H9 (cell line): ENCODE data around the gene TSPAN1. TPM values are rescaled to one million over a fixed set of nuclear protein-coding genes. Genes with fewer than 3 reads are reported as not detected.
A peak's percentile ranks its signal among the peaks of the same experiment; 100 is the strongest.

ENCODE experiments used
- DNase-seq: peaks from one replicate; pipeline ENCODE4 v3.0.0-alpha.2; 2017
- H2AFZ ChIP-seq: one replicate; pipeline ENCODE4 v1.6.1; 2013; ENCODE audit warnings: mild to moderate bottlenecking, low read length, control low read depth, moderate library complexity
- H2AK5ac ChIP-seq: 2 replicates; pipeline ENCODE4 v1.6.1; 2013; ENCODE audit warnings: low read length, control low read depth, mixed read lengths; ENCODE audit not compliant: insufficient read length
- H2BK120ac ChIP-seq: one replicate; pipeline ENCODE4 v1.6.1; 2013; ENCODE audit warnings: low read depth, mild to moderate bottlenecking, low read length, control low read depth, inconsistent platforms; ENCODE audit not compliant: poor library complexity, severe bottlenecking
- H2BK12ac ChIP-seq: 2 replicates; pipeline ENCODE4 v1.6.1; 2013; ENCODE audit warnings: low read length, control low read depth, mixed read lengths, low read depth; ENCODE audit not compliant: insufficient read length
- H2BK15ac ChIP-seq: 2 replicates; pipeline ENCODE4 v1.6.1; 2013; ENCODE audit warnings: low read depth, low read length, control low read depth
- H2BK20ac ChIP-seq: one replicate; pipeline ENCODE4 v1.6.1; 2013; ENCODE audit warnings: low read depth, mild to moderate bottlenecking, low read length, control low read depth, inconsistent platforms; ENCODE audit not compliant: poor library complexity, severe bottlenecking
- H2BK5ac ChIP-seq: 2 replicates; pipeline ENCODE4 v1.6.1; 2013; ENCODE audit warnings: low read length, control low read depth, mixed read lengths; ENCODE audit not compliant: insufficient read length
- H3K14ac ChIP-seq: 2 replicates; pipeline ENCODE4 v1.6.1; 2013; ENCODE audit warnings: low read length, control low read depth; ENCODE audit not compliant: insufficient read depth
- H3K18ac ChIP-seq: 2 replicates; pipeline ENCODE4 v1.6.1; 2013; ENCODE audit warnings: low read depth, mild to moderate bottlenecking, mixed read lengths, low read length, control low read depth; ENCODE audit not compliant: insufficient read length
- H3K23ac ChIP-seq: 2 replicates; pipeline ENCODE4 v1.6.1; 2013; ENCODE audit warnings: low read length, control low read depth, mixed read lengths, low read depth; ENCODE audit not compliant: insufficient read length
- H3K23me2 ChIP-seq: 2 replicates; pipeline ENCODE4 v1.6.1; 2013; ENCODE audit warnings: low read depth, mild to moderate bottlenecking, mixed read lengths, low read length, control low read depth; ENCODE audit not compliant: insufficient read length, poor library complexity, severe bottlenecking
- H3K27ac ChIP-seq: 2 replicates; pipeline ENCODE4 v1.5.1; 2013; ENCODE audit warnings: low read length, control low read depth, mixed read lengths, low read depth; ENCODE audit not compliant: insufficient read length
- H3K27me3 ChIP-seq: 2 replicates; pipeline ENCODE4 v1.6.1; 2013; ENCODE audit warnings: low read length, control low read depth, inconsistent platforms; ENCODE audit not compliant: insufficient read depth
- H3K4ac ChIP-seq: 2 replicates; pipeline ENCODE4 v1.6.1; 2013; ENCODE audit warnings: low read depth, mild to moderate bottlenecking, control low read depth, inconsistent platforms, low read length, moderate library complexity
- H3K4me1 ChIP-seq: 2 replicates; pipeline ENCODE4 v1.6.1; 2013; ENCODE audit warnings: low read length, control low read depth, inconsistent platforms; ENCODE audit not compliant: insufficient read depth
- H3K4me2 ChIP-seq: 2 replicates; pipeline ENCODE4 v1.6.1; 2013; ENCODE audit warnings: low read length, control low read depth, mixed read lengths; ENCODE audit not compliant: insufficient read length, insufficient read depth
- H3K56ac ChIP-seq: 2 replicates; pipeline ENCODE4 v1.6.1; 2013; ENCODE audit warnings: low read depth, mild to moderate bottlenecking, mixed read lengths, low read length, control low read depth; ENCODE audit not compliant: insufficient read length
- H3K79me1 ChIP-seq: 2 replicates; pipeline ENCODE4 v1.6.1; 2013; ENCODE audit warnings: low read depth, mild to moderate bottlenecking, moderate library complexity, low read length, control low read depth, inconsistent platforms; ENCODE audit not compliant: insufficient read depth, poor library complexity, severe bottlenecking
- H3K79me2 ChIP-seq: 2 replicates; pipeline ENCODE4 v1.6.1; 2013; ENCODE audit warnings: low read length, control low read depth, inconsistent platforms; ENCODE audit not compliant: insufficient read depth
- H3K9ac ChIP-seq: 2 replicates; pipeline ENCODE4 v1.6.1; 2013; ENCODE audit warnings: low read length, control low read depth, mixed read lengths; ENCODE audit not compliant: insufficient read length; ENCODE audit errors: extremely low read depth
- H3K9me3 ChIP-seq: one replicate; pipeline ENCODE4 v1.6.1; 2013; ENCODE audit warnings: low read depth, low read length, inconsistent platforms; ENCODE audit not compliant: control insufficient read depth
- H3T11ph ChIP-seq: one replicate; pipeline ENCODE4 v1.6.1; 2013; ENCODE audit warnings: mild to moderate bottlenecking, low read length, control low read depth, inconsistent platforms
- H4K20me1 ChIP-seq: one replicate; pipeline ENCODE4 v1.6.1; 2013; ENCODE audit not compliant: control insufficient read depth, insufficient read length, insufficient read depth
- H4K5ac ChIP-seq: 2 replicates; pipeline ENCODE4 v1.6.1; 2013; ENCODE audit warnings: low read depth, mild to moderate bottlenecking, mixed read lengths, low read length, control low read depth; ENCODE audit not compliant: insufficient read length
- H4K8ac ChIP-seq: replicated peaks from 2 replicates; pipeline ENCODE4 v1.6.1; 2013; ENCODE audit warnings: low read length, control low read depth, mixed read lengths, low read depth; ENCODE audit not compliant: insufficient read length
- H4K91ac ChIP-seq: 2 replicates; pipeline ENCODE4 v1.6.1; 2013; ENCODE audit warnings: low read depth, mild to moderate bottlenecking, moderate library complexity, mixed read lengths, low read length, control low read depth; ENCODE audit not compliant: insufficient read length
- H3K27ac Mint-ChIP-seq, 3 experiments: 2 replicates in 2 of 3; 3 replicates in 1 of 3; pipeline ENCODE4 v1.8.0; 2020 to 2021; ENCODE audit warnings: mixed read lengths in 3 of 3, mild to moderate bottlenecking in 1 of 3, moderate library complexity in 1 of 3
- H3K27me3 Mint-ChIP-seq: 2 replicates; pipeline ENCODE4 v1.8.0; 2021; ENCODE audit warnings: low read depth, mild to moderate bottlenecking, moderate library complexity, mixed read lengths
- H3K36me3 Mint-ChIP-seq, 3 experiments: 2 replicates in 2 of 3; 3 replicates in 1 of 3; pipeline ENCODE4 v1.8.0; 2020 to 2021; ENCODE audit warnings: low read depth in 3 of 3, mixed read lengths in 3 of 3; ENCODE audit not compliant: insufficient read depth in 1 of 3
- H3K4me1 Mint-ChIP-seq, 2 experiments: 2 replicates each; pipeline ENCODE4 v1.8.0; 2020; ENCODE audit warnings: mixed read lengths in 2 of 2
- H3K4me3 Mint-ChIP-seq, 2 experiments: 2 replicates in 1 of 2; 3 replicates in 1 of 2; pipeline ENCODE4 v1.8.0; 2020 to 2021; ENCODE audit warnings: mild to moderate bottlenecking in 2 of 2, mixed read lengths in 2 of 2, moderate library complexity in 1 of 2
- H3K9me3 Mint-ChIP-seq, 2 experiments: 2 replicates in 1 of 2; 3 replicates in 1 of 2; pipeline ENCODE4 v1.8.0; 2020; ENCODE audit warnings: mild to moderate bottlenecking in 2 of 2, mixed read lengths in 2 of 2, moderate library complexity in 1 of 2
- WGBS: extraction: QIAGEN DNeasy Blood & Tissue Kit; methylation state at CpG from one replicate; pipeline ENCODE4 v1.1.7; 2013; ENCODE audit warnings: missing lambda C conversion rate, low lambda C conversion rate, mixed read lengths; ENCODE audit not compliant: insufficient read length; ENCODE audit errors: extremely low coverage; 5-methylcytosine and 5-hydroxymethylcytosine counted together
- total RNA-seq: library from RNA; stranded (reverse); gene quantifications from 2 replicates; pipeline ENCODE4 v1.2.1, GENCODE V29; 2021
- TF ChIP-seq, protein P1 (sequence below): fragments of 200-600 bp; sonication (generic); conservative IDR thresholded peaks from 3 replicates; pipeline ENCODE4 v1.8.0; 2021; ENCODE audit warnings: antibody characterized with exemption, mild to moderate bottlenecking

TSPAN1 gene
- total RNA-seq, 1 experiment from 2014 or later, result not detected

DNA sequence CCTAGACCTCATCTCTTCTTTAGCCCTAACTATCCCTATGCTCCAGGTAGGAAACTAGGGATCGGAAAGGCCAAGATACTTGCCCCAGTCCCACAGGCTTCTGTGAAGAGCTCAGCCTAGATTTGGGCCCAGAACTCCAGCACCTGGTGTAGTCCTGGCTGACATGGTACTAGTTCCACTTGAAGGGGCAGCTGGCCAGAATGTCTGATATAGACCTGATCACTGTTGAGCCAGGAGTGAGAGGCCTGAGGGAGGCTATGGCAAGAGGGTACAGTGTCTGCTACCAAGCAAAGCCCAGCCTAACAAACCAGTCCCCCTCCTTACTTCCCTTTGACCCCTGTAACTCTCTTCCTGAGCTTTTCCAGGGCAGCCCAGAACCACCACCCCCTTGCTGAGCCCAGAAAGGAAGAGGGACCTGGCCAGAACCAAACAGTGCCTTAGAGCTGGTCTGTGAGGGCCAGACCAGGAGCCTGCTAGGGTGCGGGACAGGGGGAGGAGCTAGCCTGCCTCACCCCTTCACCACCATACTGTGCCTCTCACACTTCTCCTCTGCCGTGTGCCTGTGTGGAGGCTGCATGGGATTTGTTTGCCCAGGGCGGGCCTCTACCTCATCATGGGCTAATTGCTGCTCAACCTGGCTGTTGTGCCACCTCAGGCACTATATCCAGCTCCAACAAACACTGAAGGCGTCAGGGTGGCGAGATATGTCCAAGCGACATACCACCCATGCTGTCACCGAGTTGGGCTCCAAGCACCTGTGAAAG lies 12.4 kb downstream of the TSPAN1 start:
- Mint-ChIP-seq H3K36me3 (peaks cover 12 to 40% (median 29%) of the 10 kb centered on the region in 3 experiments; a peak in 6 of 7 replicates), H3K9me3 (no peaks in the 10 kb centered on the region), H3K4me3 (peak overlapping the region in 1 of 2 experiments; percentile 11; a peak in 1 of 5 replicates), H3K4me1 (peaks cover 7% of the 10 kb centered on the region in 2 experiments; a peak in 3 of 4 replicates), H3K27me3 (peaks cover 4% of the 10 kb centered on the region), H3K27ac (no peak overlapping the region)
- no peak overlapping the region for H3K27ac ChIP-seq
- no peaks in the 10 kb centered on the region for H3K9me3 ChIP-seq
- H3K18ac ChIP-seq, result no peak overlapping the region
- no peak overlapping the region for H3K4ac ChIP-seq
- H2BK15ac ChIP-seq, result no peak overlapping the region
- H3K23me2 ChIP-seq, result no peaks in the 10 kb centered on the region
- DNase-seq, result no peak
- TF ChIP-seq, protein P1, sequence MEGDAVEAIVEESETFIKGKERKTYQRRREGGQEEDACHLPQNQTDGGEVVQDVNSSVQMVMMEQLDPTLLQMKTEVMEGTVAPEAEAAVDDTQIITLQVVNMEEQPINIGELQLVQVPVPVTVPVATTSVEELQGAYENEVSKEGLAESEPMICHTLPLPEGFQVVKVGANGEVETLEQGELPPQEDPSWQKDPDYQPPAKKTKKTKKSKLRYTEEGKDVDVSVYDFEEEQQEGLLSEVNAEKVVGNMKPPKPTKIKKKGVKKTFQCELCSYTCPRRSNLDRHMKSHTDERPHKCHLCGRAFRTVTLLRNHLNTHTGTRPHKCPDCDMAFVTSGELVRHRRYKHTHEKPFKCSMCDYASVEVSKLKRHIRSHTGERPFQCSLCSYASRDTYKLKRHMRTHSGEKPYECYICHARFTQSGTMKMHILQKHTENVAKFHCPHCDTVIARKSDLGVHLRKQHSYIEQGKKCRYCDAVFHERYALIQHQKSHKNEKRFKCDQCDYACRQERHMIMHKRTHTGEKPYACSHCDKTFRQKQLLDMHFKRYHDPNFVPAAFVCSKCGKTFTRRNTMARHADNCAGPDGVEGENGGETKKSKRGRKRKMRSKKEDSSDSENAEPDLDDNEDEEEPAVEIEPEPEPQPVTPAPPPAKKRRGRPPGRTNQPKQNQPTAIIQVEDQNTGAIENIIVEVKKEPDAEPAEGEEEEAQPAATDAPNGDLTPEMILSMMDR, result no peak
- no peak overlapping the region for H2AFZ ChIP-seq
- WGBS, result no CpG with 5 or more reads among the region's 8 CpGs
- H4K91ac ChIP-seq, result no peak overlapping the region
- H3K4me1 ChIP-seq, result no peaks in the 10 kb centered on the region
- H3K14ac ChIP-seq, result no peak overlapping the region
- H2BK12ac ChIP-seq, result no peak overlapping the region
- no peak overlapping the region for H3K9ac ChIP-seq
- H3K27me3 ChIP-seq, result no peaks in the 10 kb centered on the region; the same call in 1 of the 2 replicates
- no peaks in the 10 kb centered on the region for H4K20me1 ChIP-seq
- no peak overlapping the region for H2BK120ac ChIP-seq
- H3K4me2 ChIP-seq, result no peak overlapping the region
- no peak overlapping the region for H3K23ac ChIP-seq
- no peak overlapping the region for H2BK5ac ChIP-seq
- H2AK5ac ChIP-seq, result no peak overlapping the region
- no peak overlapping the region for H3K56ac ChIP-seq
- no peaks in the 10 kb centered on the region for H3K79me2 ChIP-seq
- H4K5ac ChIP-seq, result no peak overlapping the region
- no peak overlapping the region for H3T11ph ChIP-seq
- no peak overlapping the region for H2BK20ac ChIP-seq
- H3K79me1 ChIP-seq, result no peaks in the 10 kb centered on the region
- no peak overlapping the region for H4K8ac ChIP-seq
